ENCODE measurements around the gene BSND. TPM values are rescaled to one million over a fixed set of nuclear protein-coding genes. Genes with fewer than 3 reads are reported as not detected.
"Not testable (repeated sequence)": the region's sequence is repeated elsewhere in the genome, so short reads cannot be mapped to it uniquely, and the experiment has no call there.

BSND gene
- 0.10 TPM in 1 of 2 replicates, not detected in the other for total RNA-seq (2014; rRNA removed; shearing (Covaris generic))

DNA sequence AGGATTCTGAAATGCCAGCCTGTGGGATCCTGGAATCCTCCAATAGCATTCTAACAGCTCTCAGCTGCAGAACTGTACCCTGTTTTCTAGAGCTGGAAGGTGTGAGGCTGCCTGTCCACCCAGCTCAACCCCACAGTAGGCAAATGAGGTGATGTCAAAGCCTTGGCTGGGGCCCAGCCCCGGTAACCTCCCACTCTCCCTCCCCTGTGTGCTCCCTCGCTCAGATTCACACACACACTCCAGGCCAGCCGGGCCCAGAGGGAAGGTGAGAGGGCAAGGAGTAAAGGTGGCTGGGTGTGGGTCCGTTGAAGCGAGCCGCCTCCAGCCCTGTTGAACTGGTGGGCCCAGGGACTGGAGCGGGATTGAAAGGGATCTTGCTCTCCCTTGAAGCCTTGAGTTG, at the start of gene BSND:
Gene BSND, plus strand, starts transcription at position 257 of the 400 bp plus-strand sequence. CDS start 254 bp downstream, outside the sequence.
- DNase-seq (ENCODE audit: low spot score): no peak

DNA sequence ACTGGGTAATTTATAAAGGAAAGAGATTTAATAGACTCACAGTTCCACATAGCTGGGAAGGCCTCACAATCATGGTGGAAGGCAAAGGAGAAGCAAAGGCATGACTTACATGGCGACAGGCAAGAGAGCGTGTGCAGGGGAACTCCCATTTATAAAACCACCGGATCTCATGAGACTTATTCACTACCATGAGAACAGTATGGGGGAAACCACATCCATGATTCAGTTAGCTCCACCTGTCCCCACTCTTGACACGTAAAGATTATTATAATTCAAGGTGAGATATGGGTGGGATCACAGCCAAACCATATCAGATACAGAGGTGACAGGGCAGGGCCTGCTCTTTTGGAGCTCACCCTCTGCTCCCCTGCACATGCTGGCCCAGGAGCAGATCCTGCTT, 49.7 kb upstream of the BSND start:
- no peak for DNase-seq (ENCODE audit: low spot score)

DNA sequence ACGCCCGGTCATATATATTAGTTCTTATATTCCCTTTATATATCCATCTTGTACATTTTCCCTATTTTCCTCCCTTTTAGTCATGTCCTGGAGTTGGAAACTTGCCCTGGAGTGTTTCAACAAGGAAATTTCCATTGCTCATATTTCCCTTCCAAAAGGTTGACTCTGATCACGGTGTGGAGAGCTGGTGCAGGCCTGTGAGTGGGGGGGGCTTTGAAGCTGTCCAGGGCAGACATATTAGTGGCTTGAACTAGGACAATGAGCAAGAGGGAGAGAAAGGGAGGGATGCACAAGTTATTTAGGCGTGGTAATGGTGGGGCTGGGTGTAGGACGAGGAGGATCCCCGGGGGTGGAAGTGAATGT, 48.7 kb upstream of the BSND start:
- no peak for DNase-seq (ENCODE audit: low spot score)

DNA sequence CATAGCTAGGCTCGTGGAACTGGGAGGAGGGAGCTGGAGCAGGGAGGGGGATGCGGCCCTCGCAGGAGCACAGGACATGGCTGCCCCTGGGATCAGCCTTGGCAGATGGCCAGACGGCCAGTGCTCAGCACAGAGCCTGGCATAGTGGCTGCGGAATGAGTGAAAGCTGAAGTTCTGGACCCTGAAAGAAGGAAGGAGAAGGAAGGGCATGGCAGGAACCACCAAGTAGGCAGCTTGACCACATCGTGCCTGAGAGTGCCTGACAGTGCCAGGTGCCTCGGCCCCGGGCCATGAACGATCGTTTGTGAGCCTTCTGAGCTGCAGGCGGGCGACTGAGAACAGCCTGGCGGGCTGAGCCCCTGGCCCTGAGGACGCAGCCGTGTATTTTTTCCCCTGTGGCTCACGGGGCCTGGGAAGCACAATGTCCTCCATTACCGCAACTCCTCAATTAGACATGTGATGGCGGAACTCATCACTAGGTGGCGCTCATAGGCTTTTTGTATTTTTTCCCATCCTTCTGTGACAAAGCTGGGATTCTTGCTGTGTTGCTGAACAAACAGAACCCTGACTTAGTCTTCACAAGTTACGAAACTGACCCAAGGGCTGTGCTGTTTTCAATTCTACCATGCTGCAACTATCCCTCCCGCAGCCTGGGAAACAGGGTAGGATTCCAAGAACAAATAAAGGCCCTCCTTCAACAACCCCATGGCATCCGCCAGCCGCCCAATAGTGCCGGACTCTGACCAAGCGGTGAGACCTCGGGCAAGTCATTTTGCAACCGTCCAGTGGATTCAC, 48.2 kb upstream of the BSND start:
- DNase-seq (ENCODE audit: low spot score): peak; percentile 94

DNA sequence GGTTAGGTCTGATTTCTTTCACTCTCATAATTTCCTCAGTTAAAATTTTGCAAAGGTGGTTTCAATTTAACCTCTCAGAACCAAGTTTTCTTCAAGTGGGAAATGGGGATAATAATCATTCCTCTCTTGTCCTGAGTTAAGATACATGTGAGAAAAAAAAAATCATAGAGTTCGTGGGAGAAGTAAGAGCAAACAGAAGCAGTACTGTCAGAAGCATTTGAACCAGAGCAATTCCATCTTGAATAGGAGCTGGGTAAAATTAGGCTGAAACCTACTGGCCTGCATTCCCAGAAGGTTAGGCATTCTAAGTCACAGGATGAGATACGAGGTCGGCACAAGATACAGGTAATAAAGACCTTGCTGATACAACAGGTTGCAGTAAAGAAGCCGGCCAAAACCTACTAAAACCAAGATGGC, 46.9 kb upstream of the BSND start:
- no peak for DNase-seq (ENCODE audit: low spot score)

DNA sequence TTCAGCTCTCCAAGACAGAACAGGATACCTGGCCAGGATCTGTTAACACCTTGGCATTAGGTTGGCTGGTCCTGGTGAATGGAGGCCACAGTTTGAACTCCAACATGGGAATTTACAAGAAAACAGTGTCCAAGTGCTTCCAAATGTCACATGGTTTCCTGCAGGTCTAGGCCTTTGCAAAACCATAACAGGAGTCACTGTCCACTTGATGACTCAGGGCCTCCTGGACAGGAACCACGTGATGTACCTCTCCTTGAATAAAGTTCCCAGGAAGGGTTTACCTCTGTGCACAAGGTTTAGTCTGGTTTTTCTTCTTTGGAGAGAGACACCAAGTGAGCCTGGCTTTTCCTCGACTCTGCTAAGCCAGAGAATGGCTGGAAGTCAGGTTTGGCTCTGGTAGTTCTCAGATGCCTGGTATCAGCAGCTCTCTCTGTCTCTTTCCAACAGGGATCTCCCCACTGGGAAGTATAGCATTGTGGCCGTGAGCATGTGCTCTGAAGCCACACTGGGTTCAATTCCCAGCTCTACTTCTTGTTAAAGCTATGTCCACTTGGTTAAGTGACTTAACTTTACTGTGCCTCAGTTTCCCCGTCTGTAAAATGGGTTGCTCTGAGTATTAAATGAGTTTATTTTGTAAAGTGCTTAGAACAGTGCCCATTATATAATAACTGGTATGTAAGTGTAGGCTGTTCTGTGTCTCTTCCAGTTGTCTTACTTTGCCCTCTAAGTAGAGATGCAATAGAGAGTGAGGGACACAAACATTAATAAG, 45.6 kb upstream of the BSND start:
- peak; percentile 49 for DNase-seq (ENCODE audit: low spot score)

DNA sequence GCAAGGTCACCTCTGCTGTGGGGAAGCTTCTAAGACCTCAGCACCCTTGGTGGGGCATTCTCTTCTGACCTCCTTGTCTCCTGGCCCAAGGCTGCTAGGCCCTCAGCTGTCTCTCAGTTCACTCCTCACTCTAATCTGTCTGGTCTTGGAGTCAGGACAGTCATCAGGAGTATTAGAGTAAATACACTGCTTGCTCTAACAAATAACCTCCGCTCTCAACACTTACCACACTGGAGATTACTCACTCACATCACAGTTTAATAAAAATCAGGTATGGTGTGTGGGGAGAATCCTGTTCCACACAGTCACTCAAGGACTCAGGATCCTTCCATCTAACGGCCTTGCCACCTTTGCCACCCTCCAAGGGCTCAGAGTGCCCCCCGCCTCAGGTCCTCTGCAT, 44.9 kb upstream of the BSND start:
- no peak for DNase-seq (ENCODE audit: low spot score)

DNA sequence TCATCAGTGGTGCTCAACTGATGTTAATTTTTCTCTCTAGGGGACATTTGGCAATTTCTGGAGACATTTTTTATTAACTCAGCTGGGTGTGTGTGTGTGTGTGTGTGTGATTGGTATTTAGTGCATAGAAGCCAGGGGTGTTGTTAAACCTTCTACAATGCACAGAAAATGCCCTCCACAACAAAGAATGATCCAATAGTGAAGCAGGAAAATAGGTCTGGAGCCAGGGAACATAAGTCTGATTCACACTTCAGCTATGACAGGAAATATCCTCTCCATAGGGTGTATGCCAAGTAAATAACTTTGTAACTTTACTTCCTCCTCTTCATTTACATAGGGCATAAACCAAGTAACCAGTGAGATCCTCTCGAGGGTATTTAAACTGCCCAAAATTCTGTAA, 43.4 kb upstream of the BSND start:
- peak; percentile 57 for DNase-seq (ENCODE audit: low spot score)

DNA sequence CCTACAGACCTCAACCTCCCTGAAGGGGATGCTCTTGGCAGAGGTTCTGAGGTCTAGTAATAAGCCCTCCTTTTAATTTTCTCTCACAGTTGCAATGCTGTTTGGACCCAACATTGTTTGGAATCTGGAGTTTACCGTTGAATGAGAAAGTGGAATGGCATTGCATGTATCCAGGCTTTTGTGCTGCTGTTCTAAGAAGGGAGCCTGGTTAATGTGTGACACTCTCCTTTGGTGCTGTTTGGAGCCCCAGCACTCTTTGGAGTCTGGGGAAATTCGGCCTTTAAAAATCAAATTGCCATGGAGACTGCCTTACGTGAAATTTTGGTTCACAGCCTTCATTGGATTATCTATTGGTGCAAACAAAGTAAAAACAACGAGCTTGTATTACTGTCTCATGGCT, 42.0 kb upstream of the BSND start:
- DNase-seq (ENCODE audit: low spot score): no peak

DNA sequence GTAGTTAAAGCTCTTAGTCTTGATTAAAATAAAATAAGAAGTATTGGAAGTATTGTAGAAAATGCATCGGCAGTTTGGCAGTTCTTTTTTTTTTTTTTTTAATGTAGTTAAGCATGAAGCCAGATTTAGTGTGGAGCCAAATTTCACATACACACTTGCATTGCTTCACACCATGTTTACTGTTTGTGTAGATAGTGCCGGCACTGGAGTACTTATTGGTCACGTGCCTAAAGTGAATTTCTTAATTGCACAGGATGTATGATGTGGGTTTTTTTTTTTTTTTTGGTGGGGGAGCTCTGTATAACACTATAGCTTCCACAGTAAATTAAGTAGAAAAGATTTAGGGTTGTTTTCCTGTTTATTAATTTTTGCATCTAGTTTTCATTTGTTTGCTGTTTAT, 39.5 kb upstream of the BSND start:
- DNase-seq (ENCODE audit: low spot score): no peak

DNA sequence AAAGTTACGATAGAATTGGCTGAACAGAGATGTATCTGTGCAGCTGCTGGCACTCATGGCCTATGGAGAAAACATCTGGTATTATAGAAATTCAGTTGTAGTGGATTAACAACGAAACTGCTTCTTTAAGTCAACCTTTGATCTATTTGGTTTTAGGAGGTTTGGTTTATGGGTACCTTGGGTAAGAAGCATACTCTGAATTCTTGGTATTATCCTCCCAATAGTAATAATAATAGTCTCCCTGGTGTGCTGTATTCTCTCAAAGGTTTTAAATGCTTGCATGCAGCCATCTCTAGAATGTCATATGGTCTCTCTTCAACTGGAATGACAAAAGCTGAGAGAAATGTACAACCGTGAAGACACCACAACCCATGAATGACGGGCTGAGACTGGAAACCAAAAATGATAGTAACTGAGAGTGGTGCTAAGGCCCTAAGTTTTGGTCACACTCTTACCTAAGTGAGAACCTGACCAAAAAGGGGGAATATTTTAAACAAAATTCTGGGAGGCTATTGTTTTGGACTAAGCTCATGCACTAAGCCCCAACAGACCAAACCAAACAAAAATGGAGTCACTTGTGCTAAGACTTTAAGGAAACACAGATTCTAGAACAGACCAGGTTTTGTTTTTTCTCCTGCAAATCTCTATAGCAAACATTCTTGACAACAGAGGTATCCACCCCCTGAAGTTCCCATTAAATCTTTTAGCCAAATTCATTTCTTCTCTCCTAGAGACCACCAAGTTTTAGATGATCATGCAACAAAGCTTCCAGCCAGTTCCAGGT, 35.9 kb upstream of the BSND start:
- DNase-seq (ENCODE audit: low spot score): no peak

DNA sequence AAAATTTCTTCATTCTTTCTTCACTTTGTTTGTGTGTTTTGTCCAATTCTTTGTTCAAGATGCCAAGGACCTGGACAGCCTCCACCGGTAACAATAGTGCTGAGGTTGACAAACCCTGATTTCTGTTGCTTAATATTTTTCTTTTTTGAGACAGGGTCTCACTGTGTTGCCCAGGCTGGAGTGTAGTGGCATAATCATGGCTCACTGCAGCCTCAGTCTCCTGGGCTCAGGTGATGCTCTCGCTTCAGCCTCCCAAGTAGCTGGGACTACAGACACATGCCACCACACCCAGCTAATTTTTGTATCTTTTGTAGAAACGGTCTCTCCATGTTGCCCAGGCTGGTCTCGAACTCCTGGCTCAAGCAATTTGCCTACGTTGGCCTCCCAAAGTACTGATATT, 34.9 kb upstream of the BSND start:
- DNase-seq (ENCODE audit: low spot score): not testable (repeated sequence)

DNA sequence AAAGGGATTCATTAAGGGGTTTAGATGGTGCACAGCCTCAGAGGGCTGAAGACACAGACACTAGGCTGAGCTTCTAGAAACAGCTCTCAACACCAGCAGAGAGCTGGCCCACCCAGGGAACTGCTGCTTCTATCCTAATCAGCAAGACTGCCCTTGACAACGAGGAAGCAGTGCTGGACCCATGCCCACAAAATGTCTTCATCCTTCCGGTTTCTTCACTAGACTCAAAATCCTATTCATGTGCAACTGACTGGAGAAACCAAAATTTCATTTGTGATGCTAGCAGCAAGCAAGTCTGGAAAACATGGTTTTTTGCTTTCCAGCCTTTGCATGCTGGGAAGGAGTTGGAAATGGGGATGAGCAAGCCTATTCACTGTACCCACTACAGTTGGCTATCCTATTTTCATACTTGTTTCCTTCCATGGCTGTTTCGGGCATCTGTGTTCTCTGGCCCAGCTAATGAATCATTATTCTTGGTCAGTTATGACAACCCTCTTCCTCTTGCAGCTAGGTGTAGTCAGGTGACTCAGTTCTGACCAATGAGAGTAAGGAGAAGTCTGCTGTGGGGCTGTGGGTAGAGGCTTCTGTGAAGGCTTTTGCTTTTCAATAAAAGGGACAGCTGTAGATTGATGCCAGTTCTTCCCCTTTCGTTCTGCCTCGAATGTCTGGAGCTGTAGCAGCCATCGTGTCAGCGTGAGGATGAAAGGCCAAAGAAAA, 33.0 kb upstream of the BSND start:
- peak; percentile 45 for DNase-seq (ENCODE audit: low spot score)

DNA sequence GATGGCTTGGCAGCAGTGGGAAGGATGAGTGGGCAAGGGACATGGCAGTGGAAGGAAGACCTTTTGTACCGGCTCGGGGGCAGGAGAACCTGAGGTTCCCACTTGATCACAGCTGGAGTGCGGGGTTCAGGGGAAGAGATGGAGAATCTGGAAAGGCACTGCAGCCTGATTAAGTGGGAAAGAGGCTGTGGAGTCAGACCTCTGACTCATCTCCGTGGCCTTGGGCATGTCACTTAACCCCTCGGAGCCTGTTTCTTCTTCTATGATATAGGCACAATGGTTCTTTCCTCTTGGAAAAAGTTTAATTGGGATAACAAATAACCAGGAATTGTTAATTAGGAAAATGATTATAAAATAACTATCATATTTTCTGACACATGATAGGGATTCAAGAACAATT, 31.4 kb upstream of the BSND start:
- DNase-seq (ENCODE audit: low spot score): no peak

DNA sequence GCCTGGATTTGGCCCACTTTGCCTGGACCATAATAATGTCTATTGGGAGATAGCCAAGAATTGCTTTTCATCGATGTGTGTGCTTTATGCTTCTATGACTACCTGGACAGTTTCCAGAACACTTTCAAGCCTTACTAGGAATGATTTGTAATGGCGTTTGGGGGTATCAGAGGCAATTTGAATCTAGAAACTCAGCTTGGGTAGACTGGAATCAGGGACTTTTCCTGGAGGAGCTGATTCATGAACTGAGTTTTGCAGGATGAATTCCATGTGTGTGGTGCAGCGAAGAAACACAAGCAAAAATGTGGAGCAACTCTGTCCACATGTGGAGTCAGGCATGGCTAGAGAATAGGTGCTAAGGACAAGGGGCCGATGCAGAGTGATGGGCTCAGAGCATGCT, 30.2 kb upstream of the BSND start:
- no peak for DNase-seq (ENCODE audit: low spot score)

DNA sequence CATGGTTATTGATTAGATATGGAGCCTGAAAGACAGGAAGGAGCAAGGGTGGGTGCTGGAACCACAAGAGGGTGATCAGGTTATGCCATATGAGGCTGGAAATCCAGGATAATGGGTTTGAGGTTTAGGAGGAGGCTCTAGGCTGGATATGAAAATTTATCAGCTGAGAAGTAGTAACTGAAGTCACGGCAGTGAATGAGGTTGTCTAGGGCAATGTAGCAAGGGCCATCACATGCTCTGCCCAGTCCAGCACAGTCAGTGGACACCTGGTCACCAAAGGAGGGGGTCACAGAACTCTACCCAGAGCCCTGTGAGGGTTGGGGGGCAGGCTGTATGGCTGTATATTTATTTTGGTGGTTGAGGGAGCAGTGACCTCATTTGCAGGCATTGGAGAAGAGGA, 28.9 kb upstream of the BSND start:
- no peak for DNase-seq (ENCODE audit: low spot score)

DNA sequence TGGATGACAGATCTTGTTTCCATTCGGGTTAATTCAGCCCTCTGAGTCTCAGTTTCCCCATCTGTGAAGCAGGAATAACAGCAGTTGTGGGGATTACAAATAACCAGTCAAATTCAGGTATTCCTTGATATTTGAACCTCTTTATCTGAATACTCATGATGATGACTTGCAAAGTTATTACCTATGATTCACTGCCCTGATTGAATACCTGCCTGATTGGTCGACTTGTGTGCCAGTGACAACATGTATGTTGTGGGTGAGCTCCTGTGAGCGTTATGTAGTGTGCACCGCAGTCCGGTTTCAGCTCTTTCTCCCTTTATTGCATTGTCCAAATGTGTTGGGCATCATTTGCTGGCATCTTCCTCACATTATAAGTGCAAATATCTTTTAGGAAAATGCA, 27.8 kb upstream of the BSND start:
- DNase-seq (ENCODE audit: low spot score): peak; percentile 30

DNA sequence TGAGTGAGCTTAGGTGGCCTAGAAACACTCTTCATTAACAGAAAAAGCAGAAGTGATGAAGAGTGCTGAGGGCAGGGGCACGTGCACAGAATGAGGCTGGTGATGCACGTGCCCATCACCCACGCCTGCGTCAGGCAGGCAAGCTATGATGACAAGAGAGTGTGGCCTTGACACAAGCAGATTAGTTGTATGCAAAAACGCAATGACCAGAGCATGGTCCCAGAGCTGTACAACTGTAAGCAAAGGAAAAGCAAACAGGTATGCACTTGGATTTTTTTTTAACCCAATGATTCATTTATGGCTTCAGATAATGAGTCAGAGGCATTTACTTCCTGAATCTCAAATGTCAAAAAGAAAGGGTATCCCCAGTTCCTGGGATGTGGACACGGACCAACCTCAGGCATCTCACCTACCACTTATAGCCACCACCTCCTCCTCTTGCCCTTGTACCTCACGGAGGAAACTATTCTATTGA, 27.4 kb upstream of the BSND start:
- peak; percentile 68 for DNase-seq (ENCODE audit: low spot score)

DNA sequence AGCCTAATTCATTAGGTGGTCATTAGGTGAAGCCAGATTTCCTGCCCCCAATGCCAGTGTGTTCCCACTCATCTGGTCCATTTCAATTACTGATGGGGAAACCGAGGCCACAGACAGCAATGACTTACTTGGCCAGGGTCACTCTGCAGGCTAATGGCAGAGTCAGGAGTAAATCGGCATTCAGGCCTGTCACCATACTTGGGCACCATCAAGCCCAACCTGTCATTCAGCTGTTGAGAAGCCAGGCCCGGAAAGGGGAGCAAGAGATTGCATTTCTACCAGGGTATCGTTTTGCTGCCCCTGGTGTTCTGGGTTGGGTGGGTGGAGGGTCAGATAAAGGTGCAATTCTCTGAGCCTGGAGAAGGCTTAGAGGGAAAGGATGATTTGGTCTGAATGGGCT, 26.3 kb upstream of the BSND start:
- DNase-seq (ENCODE audit: low spot score): no peak

DNA sequence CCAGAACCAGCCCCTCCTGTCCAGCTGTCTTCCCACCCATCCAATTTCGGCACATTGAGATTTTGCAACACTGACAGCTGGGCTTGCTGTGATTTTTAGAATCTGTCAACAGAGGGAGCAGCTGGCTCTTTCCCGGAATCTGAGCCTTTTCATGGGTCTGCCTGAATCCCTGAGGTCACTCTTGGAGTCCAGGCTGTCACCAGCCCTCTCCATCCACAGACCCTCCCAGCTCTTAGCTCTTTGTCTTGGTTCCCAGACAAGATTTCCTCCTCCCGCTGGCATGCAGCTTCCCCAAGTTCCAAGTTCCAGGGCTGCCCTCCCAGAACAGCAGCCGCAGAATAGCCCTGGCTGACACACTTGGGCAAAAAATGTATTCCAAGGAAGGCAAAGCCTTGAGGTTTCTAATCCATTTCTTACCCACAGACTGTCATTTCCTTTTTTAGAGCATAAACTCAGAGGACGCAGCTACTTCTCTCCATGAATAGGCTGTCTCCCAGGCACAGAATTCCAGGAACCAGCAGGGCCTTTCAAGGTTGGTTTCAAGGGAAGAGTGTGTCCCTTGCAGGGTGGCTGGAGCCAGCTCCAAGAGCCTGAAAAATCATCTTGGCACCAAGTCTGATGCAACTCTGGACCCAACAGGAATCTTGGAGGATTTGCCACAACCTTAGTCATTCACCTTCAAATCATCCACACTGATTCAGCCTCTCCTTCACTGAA, 25.4 kb upstream of the BSND start:
- DNase-seq (ENCODE audit: low spot score): no peak

Data from HT-29 (cell line).